Activated T-cell treated with anti-CD3 and anti-CD28 coated beads for 1 hour (primary cell): ENCODE data around the gene ARHGEF26.

Source experiments
- DNase-seq: peaks from one replicate; pipeline ENCODE4 v3.0.0-alpha.2; 2020; ENCODE audit warnings: low read depth

Gene ARHGEF26

DNA sequence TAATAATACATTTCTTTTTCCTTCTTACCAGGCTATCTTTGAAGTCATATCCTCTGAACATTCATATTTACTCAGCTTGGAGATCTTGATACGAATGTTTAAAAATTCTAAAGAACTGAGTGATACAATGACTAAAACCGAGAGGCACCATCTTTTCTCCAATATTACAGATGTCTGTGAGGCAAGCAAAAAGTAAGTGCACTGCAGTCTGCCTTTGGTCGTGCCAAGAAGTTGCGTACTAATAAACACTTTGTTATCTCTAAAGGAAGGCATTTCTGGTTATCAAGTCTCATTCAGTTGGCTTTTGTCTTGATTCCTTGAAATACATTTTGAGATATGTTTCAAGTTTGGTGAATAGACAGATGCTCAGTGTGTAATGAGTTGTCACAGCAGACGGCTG is 31.6 kb downstream of the ARHGEF26 start:
- no peak for DNase-seq

DNA sequence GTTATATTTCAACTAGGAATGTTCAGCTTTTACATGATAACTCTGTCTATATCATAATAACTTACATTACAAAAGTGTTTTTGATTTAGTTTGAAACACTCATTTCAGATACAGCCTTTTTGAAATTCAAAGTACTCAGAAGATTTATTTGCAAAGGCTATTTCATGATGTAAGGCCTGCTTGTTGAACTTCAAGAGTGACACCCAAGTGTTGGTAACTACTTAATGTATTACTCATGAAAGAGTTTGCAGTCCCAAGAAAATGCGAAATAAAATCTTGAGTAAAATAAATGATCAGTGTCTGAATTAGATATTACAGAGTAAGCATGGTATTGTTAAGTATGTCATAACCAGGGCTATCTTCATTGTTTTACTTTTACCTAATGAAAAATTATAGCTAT is 35.3 kb downstream of the ARHGEF26 start:
- DNase-seq, result no peak

GRCh38 chr3:154161806-154162205 is 40.6 kb downstream of the ARHGEF26 start:
- no peak for DNase-seq

DNA sequence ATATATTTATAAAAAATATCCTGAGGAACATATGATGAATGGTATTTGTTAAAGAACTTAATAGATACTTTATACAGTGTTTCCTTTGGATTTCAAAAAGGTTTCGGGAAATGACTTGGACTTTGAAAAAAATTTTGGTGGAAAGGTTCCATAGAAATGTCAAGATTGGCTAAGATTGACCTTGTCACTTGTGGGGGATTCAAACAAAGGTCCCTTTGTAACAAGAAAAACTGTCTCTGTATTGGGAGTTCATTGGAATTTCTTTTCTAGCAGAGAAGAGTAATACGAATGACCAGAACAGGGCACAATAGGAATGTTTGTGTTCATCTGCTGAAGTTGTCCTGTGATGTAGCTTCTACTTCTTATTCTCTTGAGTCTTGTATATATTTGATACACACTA is 43.2 kb downstream of the ARHGEF26 start:
- DNase-seq, result no peak

- no peak for DNase-seq
These were observed 48.0 kb downstream of the ARHGEF26 start for GRCh38 chr3:154168998-154169795.

- DNase-seq, result no peak
These were observed 48.6 kb downstream of the ARHGEF26 start for GRCh38 chr3:154169796-154170110.

DNA sequence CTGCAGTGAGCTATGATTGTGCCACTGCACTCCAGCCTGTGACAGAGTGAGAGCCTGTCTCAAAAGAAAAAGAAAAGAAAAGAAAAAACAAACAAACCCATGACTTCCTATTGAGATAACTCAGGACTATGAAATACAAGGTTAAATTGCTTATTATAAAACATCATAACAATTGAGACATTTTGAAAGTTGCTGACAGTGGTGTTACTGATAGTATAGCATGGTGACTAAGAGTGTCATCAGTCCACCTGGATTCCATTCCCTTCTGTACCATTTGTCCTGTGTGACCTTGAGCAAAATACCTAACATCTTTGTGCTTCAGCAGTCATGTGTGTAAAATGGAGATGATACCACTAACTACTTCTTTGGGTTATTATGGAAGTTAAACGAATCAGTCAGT is 49.1 kb downstream of the ARHGEF26 start:
- DNase-seq, result no peak

DNA sequence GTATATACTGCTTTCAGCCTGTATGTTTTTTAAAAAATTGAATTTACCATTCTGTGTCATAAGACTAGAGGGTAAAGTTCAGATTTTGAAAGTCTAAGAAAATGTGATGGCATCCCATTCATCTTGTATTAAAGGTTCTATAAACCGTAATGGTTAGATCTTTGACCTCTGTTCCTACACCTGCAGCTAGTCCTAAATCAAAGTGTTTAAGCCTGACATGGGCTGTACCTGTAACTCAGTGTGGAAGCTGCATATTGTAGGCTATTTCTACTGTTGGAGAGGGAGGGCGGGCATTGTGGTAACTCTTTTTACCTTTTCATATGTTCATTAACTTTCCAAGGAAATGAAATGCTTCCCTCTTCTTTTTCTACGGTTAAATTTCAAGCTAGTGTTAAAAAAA is 53.9 kb downstream of the ARHGEF26 start:
- no peak for DNase-seq

GRCh38 chr3:154176036-154176435 is 54.8 kb downstream of the ARHGEF26 start:
- no peak for DNase-seq

GRCh38 chr3:154177406-154177805 is 56.2 kb downstream of the ARHGEF26 start:
- DNase-seq, result no peak

DNA sequence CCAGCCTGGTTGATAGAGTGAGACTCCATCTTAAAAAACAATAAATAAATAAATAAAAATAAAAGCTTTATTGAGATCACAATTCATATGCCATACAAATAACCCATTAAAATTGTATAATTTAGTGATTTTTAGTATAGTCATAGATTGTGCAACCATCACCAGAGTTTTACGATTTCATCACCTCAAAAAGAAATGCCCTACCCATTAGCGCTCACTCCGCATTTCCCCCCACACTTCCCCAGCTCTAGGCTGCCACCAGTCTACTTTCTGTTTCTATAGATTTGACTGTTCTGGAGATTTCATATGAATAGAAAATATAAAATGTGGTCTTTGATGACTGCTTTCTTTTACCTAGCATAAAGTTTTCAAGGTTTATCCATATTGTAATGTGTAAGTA is 57.0 kb downstream of the ARHGEF26 start:
- DNase-seq, result no peak

DNA sequence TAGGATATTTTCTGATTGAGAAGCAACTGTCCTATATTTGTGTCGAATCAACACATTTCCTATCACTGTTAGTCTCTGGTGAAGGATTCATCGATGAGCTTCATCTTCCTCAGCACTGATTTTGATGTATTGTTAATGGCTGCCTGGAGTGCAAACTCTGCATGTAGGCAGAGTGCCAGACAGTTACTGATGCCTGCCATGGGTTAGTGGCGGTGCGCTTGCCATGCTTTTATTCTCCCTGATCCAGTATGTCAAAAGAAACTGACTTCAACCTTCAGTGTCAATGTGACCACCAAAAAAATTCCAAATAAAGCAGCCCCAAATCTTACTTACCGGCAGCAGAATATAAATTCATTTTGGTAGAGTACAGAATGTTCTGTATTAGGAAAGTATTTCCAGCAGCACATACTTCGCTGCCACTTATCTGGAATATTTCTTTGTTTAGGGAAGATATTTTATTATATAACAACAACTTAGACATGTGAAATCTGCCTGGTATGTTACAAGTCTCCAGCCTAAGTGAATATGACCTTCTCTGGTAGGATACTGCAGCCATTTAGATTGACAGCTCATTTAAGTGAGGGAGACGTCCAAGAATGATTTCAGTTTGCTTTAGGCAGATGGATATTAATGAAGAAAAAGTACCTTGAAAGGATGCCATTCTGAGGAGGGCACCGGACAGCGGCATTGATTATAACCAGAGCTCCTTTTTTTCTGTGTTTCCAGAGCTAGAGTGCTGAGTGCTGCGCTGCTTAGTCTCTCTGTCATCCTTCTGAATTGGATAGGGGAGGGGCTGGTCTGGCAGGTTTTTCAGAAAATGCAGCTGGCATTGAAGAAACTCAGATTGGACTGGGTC is 59.9 kb downstream of the ARHGEF26 start:
- no peak for DNase-seq

DNA sequence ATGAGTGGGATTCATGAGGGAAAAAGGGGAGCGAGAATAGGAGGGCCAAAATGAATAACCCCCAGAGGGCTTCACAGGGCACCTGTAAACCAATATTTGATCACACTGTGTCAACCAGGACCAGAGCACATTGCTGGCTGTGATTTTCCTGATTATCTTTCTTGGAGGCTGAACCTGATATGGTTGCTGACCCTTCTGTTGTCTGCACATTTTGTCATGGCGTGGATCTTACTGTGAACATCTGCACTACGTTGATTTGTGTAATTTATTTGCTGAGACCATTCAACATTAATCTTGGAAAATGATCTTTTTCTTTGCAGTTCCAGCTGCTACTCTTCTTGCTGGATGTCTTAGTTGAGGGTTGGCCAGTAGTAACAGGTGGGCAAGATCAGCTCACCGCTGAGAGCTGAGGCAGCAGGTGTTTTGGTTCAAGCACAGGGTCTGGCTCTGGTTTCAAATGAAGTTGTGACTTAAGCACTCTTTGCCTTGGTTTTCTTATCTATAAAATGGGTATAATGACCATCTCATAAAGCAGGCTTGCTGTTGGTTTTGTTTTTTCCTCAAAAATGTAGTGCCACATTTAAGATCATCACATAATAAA is 61.2 kb downstream of the ARHGEF26 start:
- DNase-seq, result no peak

DNA sequence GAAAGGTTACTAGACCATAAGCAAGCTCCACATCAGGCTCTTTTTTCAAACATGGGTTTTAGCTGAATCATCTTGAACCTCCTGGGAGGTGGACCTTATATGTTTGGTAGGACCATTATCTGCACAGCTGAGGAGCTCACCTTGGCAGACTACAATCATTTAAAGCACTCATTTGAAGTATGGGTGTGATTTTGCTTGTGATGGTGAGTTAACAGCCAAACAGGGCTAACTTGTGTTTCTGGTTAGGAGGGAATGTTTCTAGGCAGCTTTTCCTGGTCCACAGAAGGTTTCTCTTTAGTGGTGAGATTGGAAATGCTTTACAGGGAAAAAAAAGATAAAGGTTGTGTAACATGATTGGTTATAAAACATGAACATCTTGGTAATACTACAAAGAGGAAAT is 61.8 kb downstream of the ARHGEF26 start:
- no peak for DNase-seq

DNA sequence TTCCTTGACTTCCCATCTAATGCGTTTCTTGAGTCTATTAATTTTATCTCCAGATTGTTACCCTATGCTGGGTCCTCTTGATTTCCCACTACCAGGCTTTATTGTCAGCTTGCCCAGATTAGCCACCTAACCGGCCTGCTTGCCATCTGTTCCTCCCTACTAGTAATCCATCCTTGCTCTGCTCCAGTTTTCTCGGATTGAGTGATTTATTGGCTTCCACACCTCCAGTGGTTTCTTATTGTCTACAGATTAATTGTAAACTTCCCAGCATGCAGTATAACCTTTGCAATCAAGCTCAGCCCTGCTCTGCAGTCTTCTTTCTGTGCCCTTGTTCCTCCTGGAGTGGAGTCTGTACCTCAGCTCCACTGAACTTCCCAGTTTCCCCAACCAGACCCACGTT is 63.4 kb downstream of the ARHGEF26 start:
- DNase-seq, result no peak

- no peak for DNase-seq
These were observed 67.2 kb downstream of the ARHGEF26 start for GRCh38 chr3:154188437-154188836.

DNA sequence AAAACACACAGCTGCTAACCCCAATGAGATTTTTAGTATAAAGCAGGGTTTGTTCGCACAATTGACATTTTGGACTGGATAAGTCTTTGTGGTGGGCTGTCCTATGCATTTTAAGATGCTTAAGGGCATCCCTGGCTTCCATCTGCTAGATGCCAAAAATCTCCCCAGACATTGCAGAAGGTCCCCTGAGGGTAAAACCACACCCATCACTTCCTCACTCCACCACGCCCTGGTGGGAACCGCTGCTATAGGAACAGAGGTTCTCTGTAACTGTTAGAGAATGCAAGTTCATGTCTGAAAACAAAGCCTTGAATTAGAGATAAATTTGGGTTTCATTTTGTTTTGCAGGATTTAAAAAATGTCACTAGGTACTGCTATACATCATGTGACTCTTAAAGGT is 67.7 kb downstream of the ARHGEF26 start:
- no peak for DNase-seq

- DNase-seq, result no peak
These were observed 70.3 kb downstream of the ARHGEF26 start for GRCh38 chr3:154191520-154191919.

- DNase-seq, result no peak
These were observed 71.0 kb downstream of the ARHGEF26 start for GRCh38 chr3:154192225-154192624.

- DNase-seq, result no peak
These were observed 71.9 kb downstream of the ARHGEF26 start for GRCh38 chr3:154193000-154193615.

DNA sequence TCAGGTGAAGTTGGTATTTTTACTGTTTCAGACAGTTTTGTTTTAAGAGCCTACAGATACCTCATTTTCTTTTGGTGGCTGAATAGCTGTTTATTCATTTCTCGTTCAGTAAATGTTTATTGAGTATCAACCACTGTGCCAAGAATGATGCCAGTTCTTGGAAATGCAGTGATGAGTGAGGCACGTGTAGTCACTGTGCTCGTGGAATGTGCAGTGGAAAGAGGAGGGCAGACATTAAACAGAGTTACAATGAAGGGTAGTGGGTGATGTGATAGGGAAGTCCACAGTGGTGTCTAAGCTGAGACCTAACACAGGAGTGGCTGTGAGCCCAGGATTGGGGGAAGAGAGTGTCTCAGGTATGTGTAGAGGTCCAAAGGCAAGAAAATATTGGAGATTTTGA is 73.7 kb downstream of the ARHGEF26 start:
- DNase-seq, result no peak

GRCh38 chr3:154195620-154196356 is 74.6 kb downstream of the ARHGEF26 start:
- DNase-seq, result no peak
